GM23248 (cell line): ENCODE measurements around the gene ZFP92.

ENCODE experiments used
- EZH2 ChIP-seq: fragments of 200-600 bp; sonication (generic); IDR thresholded peaks from 2 replicates; pipeline ENCODE4 v1.6.1; 2018; ENCODE audit warnings: antibody characterized with exemption, mild to moderate bottlenecking; ENCODE audit not compliant: insufficient read depth, poor library complexity, severe bottlenecking
- EZH2phosphoT487 ChIP-seq: fragments of 200-600 bp; sonication (generic); IDR thresholded peaks from 2 replicates; pipeline ENCODE4 v1.6.1; 2018; ENCODE audit warnings: antibody characterized with exemption, moderate library complexity, mild to moderate bottlenecking, low read depth; ENCODE audit not compliant: insufficient read depth

GRCh38 chrX:153387345-153387744, 23.9 kb upstream of the ZFP92 start:
- TF ChIP-seq EZH2phosphoT487 (no peak), EZH2 (no peak)
